GM23338 (cell line): Measurements from ENCODE around the gene SLC35B4. TPM values are rescaled to one million over a fixed set of nuclear protein-coding genes. Genes with fewer than 3 reads are reported as not detected.

Source experiments
- ATAC-seq: fragments of 200-7000 bp; cut with Tn5 transposase; 3 replicates; pipeline ENCODE4 v1.9.1; 2020
- DNase-seq: peaks from one replicate; pipeline ENCODE4 v3.0.0-alpha.2; 2015; ENCODE audit warnings: low spot score
- H2AFZ ChIP-seq: fragments of 200-600 bp; sonication (generic); 2 replicates; pipeline ENCODE4 v1.8.0; 2016; ENCODE audit warnings: antibody characterized with exemption, mild to moderate bottlenecking, moderate library complexity
- H3F3A ChIP-seq: fragments of 200-600 bp; sonication (generic); replicated peaks from 2 replicates; pipeline ENCODE4 v1.8.0; 2017; ENCODE audit warnings: antibody characterized with exemption, mixed run types, low read depth
- H3K27ac ChIP-seq: fragments of 200-600 bp; sonication (generic); 2 replicates; pipeline ENCODE4 v1.6.1; 2016; ENCODE audit warnings: low read depth
- H3K27me3 ChIP-seq: fragments of 200-600 bp; sonication (generic); 2 replicates; pipeline ENCODE4 v1.8.0; 2016; ENCODE audit warnings: mild to moderate bottlenecking, mixed run types, moderate library complexity; ENCODE audit not compliant: insufficient read depth
- H3K36me3 ChIP-seq: fragments of 200-600 bp; sonication (generic); 2 replicates; pipeline ENCODE4 v1.8.0; 2016; ENCODE audit warnings: mild to moderate bottlenecking; ENCODE audit not compliant: insufficient read depth
- H3K4me1 ChIP-seq: fragments of 200-600 bp; sonication (generic); 2 replicates; pipeline ENCODE4 v1.8.0; 2016; ENCODE audit warnings: mild to moderate bottlenecking, moderate library complexity; ENCODE audit not compliant: insufficient read depth
- H3K4me2 ChIP-seq: fragments of 200-600 bp; sonication (generic); 2 replicates; pipeline ENCODE4 v1.7.1; 2017; ENCODE audit warnings: mixed run types
- H3K4me3 ChIP-seq: fragments of 200-600 bp; sonication (generic); 2 replicates; pipeline ENCODE4 v1.6.1; 2016; ENCODE audit warnings: mixed run types
- H3K79me2 ChIP-seq: fragments of 200-600 bp; sonication (generic); replicated peaks from 2 replicates; pipeline ENCODE4 v1.8.0; 2017; ENCODE audit warnings: mild to moderate bottlenecking; ENCODE audit not compliant: insufficient read depth
- H3K9me2 ChIP-seq: fragments of 200-600 bp; sonication (generic); 2 replicates; pipeline ENCODE4 v1.8.0; 2017; ENCODE audit not compliant: insufficient read depth
- H4K20me1 ChIP-seq: fragments of 200-600 bp; sonication (generic); replicated peaks from 2 replicates; pipeline ENCODE4 v1.8.0; 2017; ENCODE audit warnings: mild to moderate bottlenecking; ENCODE audit not compliant: insufficient read depth
- H3K27ac Mint-ChIP-seq: 2 replicates; pipeline ENCODE4 v1.8.0; 2020; ENCODE audit warnings: inconsistent platforms, mild to moderate bottlenecking, moderate library complexity, mixed read lengths
- H3K27me3 Mint-ChIP-seq: 3 replicates; pipeline ENCODE4 v1.8.0; 2022; ENCODE audit warnings: low read depth, mild to moderate bottlenecking, moderate library complexity, mixed read lengths, inconsistent platforms; ENCODE audit not compliant: insufficient read depth, poor library complexity
- H3K36me3 Mint-ChIP-seq: 3 replicates; pipeline ENCODE4 v1.8.0; 2021; ENCODE audit warnings: low read depth, mild to moderate bottlenecking, inconsistent platforms, moderate library complexity, mixed read lengths
- H3K4me1 Mint-ChIP-seq: 3 replicates; pipeline ENCODE4 v1.8.0; 2020; ENCODE audit warnings: mild to moderate bottlenecking, inconsistent platforms, mixed read lengths
- H3K4me3 Mint-ChIP-seq: 3 replicates; pipeline ENCODE4 v1.8.0; 2021; ENCODE audit warnings: moderate library complexity, mild to moderate bottlenecking, inconsistent platforms, mixed read lengths
- H3K9me3 Mint-ChIP-seq: 3 replicates; pipeline ENCODE4 v1.8.0; 2020; ENCODE audit warnings: moderate library complexity, mild to moderate bottlenecking, inconsistent platforms, mixed read lengths
- CREB1 ChIP-seq: fragments of 250-450 bp; sonication (Bioruptor Pico); IDR thresholded peaks from 2 replicates; pipeline ENCODE4 v1.5.0; 2020; ENCODE audit warnings: low read depth, mild to moderate bottlenecking, moderate library complexity
- CTCF ChIP-seq, 2 experiments: fragments of 200-600 bp in 1 of 2; sonication (generic) in 1 of 2; conservative IDR thresholded peaks; 2 replicates each; pipeline versions ENCODE4 v1.5.1 to v1.6.1; 2016 to 2017; ENCODE audit warnings: antibody characterized with exemption in 2 of 2, low read depth in 2 of 2, mild to moderate bottlenecking in 2 of 2, moderate library complexity in 1 of 2
- EZH2 ChIP-seq: fragments of 200-600 bp; sonication (generic); IDR thresholded peaks from one replicate; pipeline ENCODE4 v1.8.0; 2017; ENCODE audit warnings: antibody characterized with exemption, mild to moderate bottlenecking, low read depth; ENCODE audit not compliant: unreplicated experiment
- EZH2phosphoT487 ChIP-seq: fragments of 200-600 bp; sonication (generic); IDR thresholded peaks from one replicate; pipeline ENCODE4 v1.8.1; 2018; ENCODE audit warnings: antibody characterized with exemption; ENCODE audit not compliant: unreplicated experiment
- JUNB ChIP-seq: IDR thresholded peaks from one replicate; pipeline ENCODE4 v1.6.1; 2016; ENCODE audit warnings: antibody characterized with exemption; ENCODE audit not compliant: unreplicated experiment
- NANOG ChIP-seq: IDR thresholded peaks from 2 replicates; pipeline ENCODE4 v1.6.1; 2016; ENCODE audit warnings: antibody characterized with exemption, borderline replicate concordance
- STAT1 ChIP-seq: IDR thresholded peaks from one replicate; pipeline ENCODE4 v1.6.1; 2016; ENCODE audit warnings: antibody characterized with exemption; ENCODE audit not compliant: unreplicated experiment
- ZNF114 ChIP-seq: fragments of 250-450 bp; sonication (Bioruptor Pico); IDR thresholded peaks from 2 replicates; pipeline ENCODE4 v1.5.0; 2020; ENCODE audit warnings: mild to moderate bottlenecking, moderate library complexity
- ZNF462 ChIP-seq: fragments of 250-450 bp; sonication (Bioruptor Pico); IDR thresholded peaks from 2 replicates; pipeline ENCODE4 v1.5.0; 2020; ENCODE audit warnings: mild to moderate bottlenecking, moderate library complexity
- polyA plus RNA-seq: library from polyadenylated mRNA; unstranded; fragments of >200 nt; fragmentation: Nextera tagmentation; extraction: Ambion mirVana; gene quantifications from 2 replicates; pipeline ENCODE4 v1.2.1, GENCODE V29; 2016
- total RNA-seq: library from RNA; depleted of rRNA; stranded (reverse); fragments of >200 nt; shearing (Covaris generic); gene quantifications from 2 replicates; pipeline ENCODE4 v1.2.3, GENCODE V29; 2014

The SLC35B4 gene
- total and polyA plus RNA-seq, 2 experiments from 2014 or later: 22.6 to 29.7 TPM

DNA sequence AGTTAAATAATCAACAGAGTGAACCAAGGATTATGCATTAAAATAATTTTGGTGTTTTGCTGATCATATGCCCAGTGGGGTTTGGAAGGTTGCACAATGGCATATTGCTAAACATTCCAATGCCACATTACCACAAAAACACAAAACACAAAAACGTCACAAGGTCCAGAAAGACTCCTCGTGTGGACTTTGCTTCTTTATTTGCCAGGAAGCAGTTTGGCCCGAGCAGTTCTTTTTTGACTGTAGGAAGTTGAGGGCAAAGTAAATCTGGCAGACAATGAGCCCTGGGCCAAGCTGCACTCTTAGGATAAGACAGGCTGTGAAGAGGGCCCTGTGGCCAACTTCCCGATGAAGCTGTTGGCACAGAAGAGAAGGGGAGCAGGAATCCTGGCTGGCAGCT is 39.2 kb upstream of the SLC35B4 start:
- Histone ChIP-seq H3K27ac (no peak overlapping the region), H3K4me1 (0 out of 2 replicates have a peak, but pooled peaks cover 2% of the 10 kb centered on the region), H3K4me3 (no peak overlapping the region), H3K9me2 (peaks cover 5% of the 10 kb centered on the region), H3K79me2 (no peaks in the 10 kb centered on the region), H4K20me1 (no peaks in the 10 kb centered on the region), H3K27me3 (no peaks in the 10 kb centered on the region), H3K36me3 (no peaks in the 10 kb centered on the region), H3F3A (no peaks in the 10 kb centered on the region), H3K4me2 (no peak overlapping the region), H2AFZ (no peak overlapping the region; the same call in 1 of the 2 replicates)
- DNase-seq (no peak), ATAC-seq (no peak)
- H3K9me3 Mint-ChIP-seq: peaks cover 5% of the 10 kb centered on the region; the same call in 2 of the 3 replicates
- H3K4me1 Mint-ChIP-seq: peaks cover 8% of the 10 kb centered on the region; the same call in 2 of the 3 replicates
- no peak overlapping the region for H3K27ac Mint-ChIP-seq
- H3K4me3 Mint-ChIP-seq: no peak overlapping the region
- peaks cover 9% of the 10 kb centered on the region for H3K27me3 Mint-ChIP-seq
- H3K36me3 Mint-ChIP-seq: no peaks in the 10 kb centered on the region
- TF ChIP-seq NANOG (no peak), EZH2 (no peak), EZH2phosphoT487 (no peak), CREB1 (CRISPR knock-in tag) (no peak)

DNA sequence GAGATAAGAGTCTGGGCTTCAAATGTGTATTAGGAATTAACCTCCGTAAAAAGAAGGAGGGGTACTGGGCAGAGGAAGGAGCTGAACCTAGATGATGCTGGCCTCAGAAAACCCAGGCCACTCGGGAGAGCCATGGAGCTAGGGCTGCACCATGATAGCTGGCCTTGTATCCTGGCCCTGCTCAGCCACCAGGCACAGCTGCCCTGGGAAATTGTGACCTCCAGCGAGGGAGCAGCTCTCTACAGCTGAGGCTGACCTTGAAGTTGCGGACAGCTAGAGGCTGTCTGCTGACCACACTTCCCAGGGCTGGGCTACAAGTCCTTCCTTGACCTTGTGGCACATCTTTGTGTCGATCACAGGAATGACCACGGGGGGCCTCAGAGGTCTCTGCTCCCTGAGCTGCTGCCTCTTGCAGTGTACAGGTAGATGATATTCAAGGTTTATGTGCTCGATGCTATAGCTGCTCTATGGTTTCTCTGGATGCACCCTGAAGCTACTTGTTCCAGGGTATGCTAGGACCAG is 38.3 kb upstream of the SLC35B4 start:
- ATAC-seq: no peak
- Mint-ChIP-seq H3K4me3 (no peak overlapping the region), H3K27me3 (peaks cover 10% of the 10 kb centered on the region), H3K36me3 (no peaks in the 10 kb centered on the region), H3K27ac (no peak overlapping the region), H3K4me1 (peaks cover 12% of the 10 kb centered on the region), H3K9me3 (peaks cover 5% of the 10 kb centered on the region; the same call in 2 of the 3 replicates)
- no peak overlapping the region for H2AFZ ChIP-seq
- DNase-seq: no peak
- TF ChIP-seq CTCF (conservative IDR thresholded peaks at IDR 0.05; ENCODE audit: low read depth in 2 of 2) (no peak), NANOG (no peak), ZNF114 (CRISPR knock-in tag) (no peak), JUNB (no peak), EZH2phosphoT487 (no peak), STAT1 (no peak), ZNF462 (CRISPR knock-in tag) (no peak)
- H3K4me2 ChIP-seq: no peak overlapping the region
- H3K4me1 ChIP-seq: 0 out of 2 replicates have a peak, but pooled peaks cover 8% of the 10 kb centered on the region
- no peak overlapping the region for H3K4me3 ChIP-seq
- H3K27me3 ChIP-seq: no peaks in the 10 kb centered on the region
- H3K9me2 ChIP-seq: peaks cover 5% of the 10 kb centered on the region
- no peaks in the 10 kb centered on the region for H3K36me3 ChIP-seq
- no peaks in the 10 kb centered on the region for H3F3A ChIP-seq
- no peaks in the 10 kb centered on the region for H3K79me2 ChIP-seq
- H3K27ac ChIP-seq: no peak overlapping the region
- no peaks in the 10 kb centered on the region for H4K20me1 ChIP-seq
